Lower lobe of right lung (tissue), 2 donors: ENCODE measurements around the gene PHF21B. TPM values are rescaled to one million over a fixed set of nuclear protein-coding genes. Genes with fewer than 3 reads are reported as not detected.

Experiments
- ATAC-seq, 2 donors: fragments of 200-7000 bp; cut with Tn5 transposase; one replicate each; pipeline ENCODE4 v1.9.1; 2020 to 2022; ENCODE audit warnings: mild to moderate bottlenecking in 2 of 2, moderate library complexity in 2 of 2
- DNase-seq: peaks from one replicate; pipeline ENCODE4 v3.0.0-alpha.2; 2020
- H3K27ac ChIP-seq: fragments of 200-600 bp; one replicate; pipeline ENCODE4 v1.8.0; 2022
- H3K27me3 ChIP-seq: fragments of 200-600 bp; one replicate; pipeline ENCODE4 v1.8.0; 2022; ENCODE audit warnings: low read depth
- H3K36me3 ChIP-seq: fragments of 200-600 bp; one replicate; pipeline ENCODE4 v1.8.0; 2022; ENCODE audit warnings: mild to moderate bottlenecking
- H3K4me1 ChIP-seq: fragments of 200-600 bp; one replicate; pipeline ENCODE4 v1.8.0; 2022
- H3K4me3 ChIP-seq: fragments of 200-600 bp; one replicate; pipeline ENCODE4 v1.8.0; 2022; ENCODE audit warnings: mild to moderate bottlenecking
- H3K9me3 ChIP-seq: fragments of 200-600 bp; one replicate; pipeline ENCODE4 v1.8.0; 2022
- CTCF ChIP-seq: fragments of 200-600 bp; IDR thresholded peaks from one replicate; pipeline ENCODE4 v1.8.0; 2022; ENCODE audit warnings: antibody characterized with exemption, mild to moderate bottlenecking
- intact Hi-C: fragments of 100-400 bp; cut with DNase I; formaldehyde crosslinking; loops from one replicate; pipeline ENCODE4 v1.11.0; 2022
- total RNA-seq: library from RNA; stranded (reverse); fragmentation: NEBNext Ultra II Directional; extraction: Animal tissue kit (Norgen Biotek cat#: 25700); gene quantifications from one replicate; pipeline ENCODE4 v1.2.1, GENCODE V29; 2021
- donor health status: DM: no; HTN: yes; CAD: no; lungs with severe emphysema.

Gene PHF21B
- total RNA-seq, 1 donor from 2014 or later: not detected

DNA sequence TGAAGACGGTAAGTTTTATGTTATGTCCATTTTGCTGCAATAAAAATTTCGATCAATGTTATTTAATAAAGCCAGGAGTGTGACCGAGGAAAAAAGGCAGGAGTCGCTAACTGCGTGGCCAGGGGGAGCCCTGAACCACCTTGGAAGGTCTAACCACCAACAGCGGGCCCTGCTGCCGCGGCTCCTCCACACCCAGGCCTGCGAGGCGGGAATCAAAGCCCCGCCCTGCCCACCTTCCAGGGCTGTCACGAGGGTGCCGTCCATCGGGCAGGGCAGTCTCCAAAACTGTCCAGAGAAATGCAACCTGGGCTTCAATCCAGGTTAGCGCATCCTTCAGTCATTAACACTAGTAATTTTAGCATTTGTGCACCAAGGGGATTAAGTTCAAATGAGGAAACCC lies 19.0 kb downstream of the PHF21B start:
- Histone ChIP-seq H3K27ac (no peak overlapping the region), H3K36me3 (no peaks in the 10 kb centered on the region), H3K4me3 (no peak overlapping the region), H3K9me3 (no peaks in the 10 kb centered on the region), H3K27me3 (no peaks in the 10 kb centered on the region), H3K4me1 (no peaks in the 10 kb centered on the region)
- DNase-seq (no peak), ATAC-seq (no peak)
- no peak for TF ChIP-seq CTCF
- intact Hi-C loops: no loop called here

- no peaks in the 10 kb centered on the region for H3K27me3 ChIP-seq
- no peak for TF ChIP-seq CTCF
- intact Hi-C loops: no loop called here
Measured at GRCh38 chr22:44990328-44990727, 19.5 kb downstream of the PHF21B start.

DNA sequence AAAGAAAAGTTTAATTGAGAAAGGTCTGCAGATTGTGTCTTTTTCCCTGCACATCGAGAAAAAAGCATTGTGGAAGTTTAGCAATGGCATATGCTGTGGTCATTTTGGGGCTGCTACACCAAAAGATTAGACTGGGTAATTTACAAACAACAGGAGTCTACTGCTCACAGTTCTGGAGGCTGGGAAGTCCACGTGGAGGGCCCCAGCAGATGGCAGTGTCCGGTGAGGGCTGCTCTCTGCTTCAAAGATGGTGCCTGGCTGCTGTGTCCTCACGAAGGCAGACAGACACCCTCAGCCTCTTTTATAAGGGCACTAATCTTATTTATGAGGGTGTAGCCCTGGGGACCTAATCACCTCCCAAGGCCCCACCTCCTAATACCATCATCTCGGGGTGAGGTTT lies 21.1 kb downstream of the PHF21B start:
- Histone ChIP-seq H3K27ac (no peak overlapping the region), H3K4me1 (no peaks in the 10 kb centered on the region), H3K4me3 (no peak overlapping the region), H3K36me3 (no peaks in the 10 kb centered on the region), H3K9me3 (no peaks in the 10 kb centered on the region), H3K27me3 (no peaks in the 10 kb centered on the region)
- ATAC-seq: no peak
- intact Hi-C loops: no loop called here
- no peak for TF ChIP-seq CTCF
- DNase-seq: no peak

More at GRCh38 chr22:44990328-44990727, 19.5 kb downstream of the PHF21B start:
- ATAC-seq (no peak), DNase-seq (no peak)
- H3K4me1 ChIP-seq: no peaks in the 10 kb centered on the region
- no peaks in the 10 kb centered on the region for H3K9me3 ChIP-seq
- no peaks in the 10 kb centered on the region for H3K36me3 ChIP-seq
- H3K27ac ChIP-seq: no peak overlapping the region
- no peak overlapping the region for H3K4me3 ChIP-seq

- H3K4me3 ChIP-seq: no peak overlapping the region
- H3K9me3 ChIP-seq: no peaks in the 10 kb centered on the region
- TF ChIP-seq CTCF: no peak
- no peaks in the 10 kb centered on the region for H3K36me3 ChIP-seq
- H3K4me1 ChIP-seq: no peaks in the 10 kb centered on the region
- DNase-seq (no peak), ATAC-seq (no peak)
- H3K27ac ChIP-seq: no peak overlapping the region
- peaks cover 6% of the 10 kb centered on the region for H3K27me3 ChIP-seq
- intact Hi-C loops: no loop called here
Measured at GRCh38 chr22:44986926-44987325, 22.9 kb downstream of the PHF21B start.

DNA sequence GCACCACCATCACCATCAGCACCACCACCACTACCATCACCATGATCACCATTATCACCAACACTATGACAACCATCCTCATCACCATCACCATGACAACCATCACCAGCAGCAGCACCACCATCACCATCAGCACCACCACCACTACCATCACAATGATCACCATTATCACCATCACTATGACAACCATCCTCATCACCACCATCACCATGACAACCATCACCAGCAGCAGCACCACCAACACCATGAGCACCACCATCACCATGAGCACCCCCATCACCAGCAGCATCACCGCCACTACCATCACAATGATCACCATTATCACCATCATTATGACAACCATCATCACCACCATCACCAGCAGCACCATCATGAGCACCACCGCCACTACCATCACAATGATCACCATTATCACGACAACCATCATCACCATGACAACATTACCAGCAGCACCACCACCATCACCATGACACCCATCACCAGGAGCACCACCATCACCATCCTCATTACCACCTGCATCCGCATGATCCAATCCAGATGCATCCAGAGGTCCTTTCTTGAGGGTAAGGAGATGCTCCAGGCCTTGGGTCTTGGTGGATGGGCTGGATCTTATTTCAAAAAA lies 23.8 kb downstream of the PHF21B start:
- DNase-seq (no peak), ATAC-seq (no peak)
- no peaks in the 10 kb centered on the region for H3K4me1 ChIP-seq
- TF ChIP-seq CTCF: no peak
- peaks cover 9% of the 10 kb centered on the region for H3K27me3 ChIP-seq
- no peaks in the 10 kb centered on the region for H3K36me3 ChIP-seq
- no peak overlapping the region for H3K27ac ChIP-seq
- no peaks in the 10 kb centered on the region for H3K9me3 ChIP-seq
- intact Hi-C loops: no loop called here
- H3K4me3 ChIP-seq: no peak overlapping the region
